HG02852 (cell line): ENCODE measurements around the gene GHRHR.

Experiments used
- ATAC-seq: cut with Tn5 transposase; IDR thresholded peaks from one replicate; pipeline ENCODE4 v1.9.1; 2021; ENCODE audit warnings: mild to moderate bottlenecking, moderate library complexity; ENCODE audit not compliant: unreplicated experiment

The GHRHR gene

GRCh38 chr7:31002256-31002655, 38.5 kb downstream of the GHRHR start:
- no peak for ATAC-seq

GRCh38 chr7:31003097-31003496, 39.3 kb downstream of the GHRHR start:
- ATAC-seq: no peak

GRCh38 chr7:31003721-31004120, 40.0 kb downstream of the GHRHR start:
- no peak for ATAC-seq

GRCh38 chr7:31004393-31004792, 40.6 kb downstream of the GHRHR start:
- ATAC-seq: no peak

- no peak for ATAC-seq
These were observed 43.1 kb downstream of the GHRHR start for GRCh38 chr7:31006857-31007256.

- ATAC-seq: no peak
These were observed 43.9 kb downstream of the GHRHR start for GRCh38 chr7:31007634-31008033.

GRCh38 chr7:31014826-31015225, 51.1 kb downstream of the GHRHR start:
- ATAC-seq: no peak

- ATAC-seq: no peak
These were observed 53.4 kb downstream of the GHRHR start for GRCh38 chr7:31017032-31017675.

GRCh38 chr7:31017721-31018120, 54.0 kb downstream of the GHRHR start:
- no peak for ATAC-seq

GRCh38 chr7:31019509-31019908, 55.8 kb downstream of the GHRHR start:
- no peak for ATAC-seq

- no peak for ATAC-seq
These were observed 56.4 kb downstream of the GHRHR start for GRCh38 chr7:31020161-31020560.

- ATAC-seq: no peak
These were observed 56.9 kb downstream of the GHRHR start for GRCh38 chr7:31020652-31021051.

- no peak for ATAC-seq
These were observed 58.4 kb downstream of the GHRHR start for GRCh38 chr7:31022117-31022516.

- ATAC-seq: no peak
These were observed 59.0 kb downstream of the GHRHR start for GRCh38 chr7:31022726-31023125.

GRCh38 chr7:31023877-31024276, 60.1 kb downstream of the GHRHR start:
- no peak for ATAC-seq

GRCh38 chr7:31027161-31027965, 63.6 kb downstream of the GHRHR start:
- ATAC-seq: peak; percentile 50

- ATAC-seq: no peak
These were observed 64.3 kb downstream of the GHRHR start for GRCh38 chr7:31028006-31028405.

GRCh38 chr7:31028417-31028992, 64.8 kb downstream of the GHRHR start:
- no peak for ATAC-seq
